ENCODE results near the gene SEC16B.
"Not testable (repeated sequence)": the region's sequence is repeated elsewhere in the genome, so short reads cannot be mapped to it uniquely, and the experiment has no call there.

The SEC16B gene

GRCh38 chr1:177969825-177970371 is at the start of gene SEC16B:
TSS of gene SEC16B (minus strand) at chr1:177970058. CDS start at chr1:177967981, 2,077 bp downstream.
- DNase-seq = no peak

GRCh38 chr1:178019622-178020021 is 49.8 kb upstream of the SEC16B start:
- no peak for DNase-seq

GRCh38 chr1:178019208-178019607 is 49.4 kb upstream of the SEC16B start:
- no peak for DNase-seq

GRCh38 chr1:178017517-178017916 is 47.7 kb upstream of the SEC16B start:
- DNase-seq = no peak

- DNase-seq = no peak
Measured at GRCh38 chr1:178011864-178012503, 42.1 kb upstream of the SEC16B start.

GRCh38 chr1:178011465-178011828 is 41.6 kb upstream of the SEC16B start:
- no peak for DNase-seq

GRCh38 chr1:178010674-178011464 is 41.0 kb upstream of the SEC16B start:
- no peak for DNase-seq

- no peak for DNase-seq
Measured at GRCh38 chr1:178006043-178006442, 36.2 kb upstream of the SEC16B start.

GRCh38 chr1:178005450-178005849 is 35.6 kb upstream of the SEC16B start:
- DNase-seq = no peak

GRCh38 chr1:178004926-178005391 is 35.1 kb upstream of the SEC16B start:
- DNase-seq = no peak

- DNase-seq = no peak
Measured at GRCh38 chr1:177998696-177999631, 29.1 kb upstream of the SEC16B start.

- DNase-seq = no peak
Measured at GRCh38 chr1:177996957-177997356, 27.1 kb upstream of the SEC16B start.

GRCh38 chr1:177995369-177995768 is 25.5 kb upstream of the SEC16B start:
- DNase-seq = no peak

GRCh38 chr1:177986281-177986680 is 16.4 kb upstream of the SEC16B start:
- not testable (repeated sequence) for DNase-seq

GRCh38 chr1:177984761-177985160 is 14.9 kb upstream of the SEC16B start:
- no peak for DNase-seq

- no peak for DNase-seq
Measured at GRCh38 chr1:177984136-177984525, 14.3 kb upstream of the SEC16B start.

- DNase-seq = no peak
Measured at GRCh38 chr1:177983482-177984135, 13.8 kb upstream of the SEC16B start.

- DNase-seq = no peak
Measured at GRCh38 chr1:177983077-177983476, 13.2 kb upstream of the SEC16B start.

- no peak for DNase-seq
Measured at GRCh38 chr1:177981200-177981599, 11.3 kb upstream of the SEC16B start.

GRCh38 chr1:177979272-177979671 is 9.4 kb upstream of the SEC16B start:
- no peak for DNase-seq

GRCh38 chr1:177978530-177978929 is 8.7 kb upstream of the SEC16B start:
- DNase-seq = no peak

GRCh38 chr1:177977141-177977540 is 7.3 kb upstream of the SEC16B start:
- DNase-seq = no peak

All from AML-193 (cell line).